NCI-H2107 treated with DMSO at 0.1 percent for 48 hours (cell line): ENCODE data around the gene ISG15.
"Not testable (repeated sequence)": the region's sequence is repeated elsewhere in the genome, so short reads cannot be mapped to it uniquely, and the experiment has no call there.

Experiments
- DNase-seq: peaks from one replicate; lab custom pipeline; 2025; ENCODE audit not compliant: unreplicated experiment; lab: John Stamatoyannopoulos, UW

Gene ISG15

DNA sequence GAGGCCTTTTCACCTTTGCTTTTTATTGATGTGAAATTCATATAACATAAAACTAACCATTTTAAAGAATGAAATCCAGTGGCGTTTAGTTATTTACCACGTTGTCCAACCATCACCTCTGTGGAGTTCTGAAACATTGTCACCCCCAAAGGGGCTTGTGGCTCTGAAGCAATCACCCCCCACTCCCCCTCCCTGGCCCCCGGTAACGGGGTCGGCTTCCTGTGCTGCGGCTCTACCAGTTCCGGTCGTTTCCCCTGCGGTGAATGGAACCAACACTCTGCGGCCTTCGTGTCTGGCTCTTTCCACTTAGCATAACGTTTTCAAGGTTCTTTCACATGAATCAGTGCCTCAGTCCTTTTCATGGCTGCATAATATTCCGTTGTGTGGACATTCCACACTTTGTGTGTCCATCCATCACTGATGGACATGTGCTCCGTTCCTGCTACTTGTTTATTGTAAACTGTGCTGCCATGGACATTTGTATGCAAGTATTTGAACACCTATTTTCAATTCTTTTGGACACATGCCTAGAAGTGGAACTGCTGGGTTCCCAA is 1.8 kb upstream of the ISG15 start:
- DNase-seq, result no peak

DNA sequence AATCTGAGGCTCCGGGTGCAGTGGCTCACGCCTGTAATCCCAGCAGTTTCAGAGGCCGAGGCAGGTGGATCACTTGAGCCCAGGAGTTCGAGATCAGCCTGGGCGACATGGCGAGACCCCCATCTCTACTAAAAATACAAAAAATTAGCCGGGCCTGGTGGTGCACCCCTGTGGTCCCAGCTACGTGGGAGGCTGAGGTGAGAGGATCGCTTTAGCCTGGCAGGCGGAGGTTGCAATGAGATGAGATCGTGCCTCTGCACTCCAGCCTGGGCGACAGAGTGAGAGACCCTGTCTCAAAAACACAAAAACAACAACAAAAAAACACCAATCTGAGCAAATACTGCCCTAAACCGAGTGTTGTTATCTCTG is 577 bp upstream of the ISG15 start:
- not testable (repeated sequence) for DNase-seq

- DNase-seq, result no peak
Measured at GRCh38 chr1:1013922-1014648, 788 bp downstream of the ISG15 start.

DNA sequence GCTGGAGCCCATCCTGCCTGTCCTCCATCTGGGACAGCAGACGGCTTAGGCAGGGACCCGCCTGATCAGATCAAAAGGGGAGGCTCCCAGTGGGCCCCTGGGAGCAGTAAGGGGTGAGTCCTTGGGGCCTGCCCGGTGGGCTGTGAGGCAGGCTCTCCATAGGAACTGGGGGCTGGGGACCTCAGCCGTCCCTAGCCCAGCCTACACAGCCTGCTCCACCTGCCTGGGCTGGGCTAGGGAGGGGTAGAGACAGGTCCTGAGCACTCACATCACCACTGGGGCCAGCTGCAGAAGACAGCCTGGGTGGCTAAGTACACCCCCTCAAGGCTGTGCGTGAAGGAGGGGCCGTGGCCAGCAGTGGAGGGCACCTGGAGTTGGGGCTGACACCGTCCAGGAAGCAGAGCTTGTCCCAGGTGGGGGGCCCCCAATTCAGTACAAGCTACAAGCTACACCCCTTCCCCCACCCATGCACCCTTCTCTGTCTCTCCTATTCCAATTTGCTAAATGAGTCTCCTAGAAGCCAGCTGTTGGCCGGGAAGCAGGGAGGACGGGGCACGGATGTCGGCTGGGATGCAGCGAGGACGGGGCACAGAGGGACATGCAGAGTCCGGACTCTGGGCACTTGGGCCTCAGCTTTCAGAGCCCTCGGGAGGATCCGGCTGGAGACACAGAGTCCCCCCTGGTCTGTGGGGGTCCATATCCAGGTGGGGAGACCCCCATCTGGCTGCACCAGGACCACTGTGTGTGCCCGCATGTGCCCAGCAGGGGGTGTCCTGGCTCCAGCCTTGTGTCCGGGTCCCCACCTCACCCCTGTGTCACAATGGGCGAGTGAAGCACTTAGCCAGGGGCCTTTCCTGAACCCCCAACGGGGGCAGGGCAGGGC is 1.7 kb downstream of the ISG15 start:
- DNase-seq, result no peak

- DNase-seq, result not testable (repeated sequence)
Measured at GRCh38 chr1:1017397-1018320, 4.4 kb downstream of the ISG15 start.

- DNase-seq, result not testable (repeated sequence)
Measured at GRCh38 chr1:1018321-1018685, 5.0 kb downstream of the ISG15 start.

- no peak for DNase-seq
Measured at GRCh38 chr1:1019122-1019999, 6.1 kb downstream of the ISG15 start.

DNA sequence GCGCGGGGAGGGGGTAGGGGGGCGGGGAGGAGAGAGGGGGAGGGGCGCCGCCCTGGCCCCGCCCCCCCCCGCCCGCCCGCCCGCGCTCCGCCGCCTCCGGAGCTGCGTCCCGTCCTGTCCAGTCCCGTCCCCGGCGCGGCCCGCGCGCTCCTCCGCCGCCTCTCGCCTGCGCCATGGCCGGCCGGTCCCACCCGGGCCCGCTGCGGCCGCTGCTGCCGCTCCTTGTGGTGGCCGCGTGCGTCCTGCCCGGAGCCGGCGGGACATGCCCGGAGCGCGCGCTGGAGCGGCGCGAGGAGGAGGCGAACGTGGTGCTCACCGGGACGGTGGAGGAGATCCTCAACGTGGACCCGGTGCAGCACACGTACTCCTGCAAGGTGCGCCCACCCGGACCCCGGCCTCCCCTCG is 6.7 kb downstream of the ISG15 start, which contains the start of gene AGRN:
Gene AGRN, plus strand, starts transcription at position 121 of the 405 bp plus-strand sequence. Its CDS starts 53 bp downstream, at position 174.
- DNase-seq, result no peak

GRCh38 chr1:1020415-1021009 is 7.2 kb downstream of the ISG15 start:
- DNase-seq, result no peak

DNA sequence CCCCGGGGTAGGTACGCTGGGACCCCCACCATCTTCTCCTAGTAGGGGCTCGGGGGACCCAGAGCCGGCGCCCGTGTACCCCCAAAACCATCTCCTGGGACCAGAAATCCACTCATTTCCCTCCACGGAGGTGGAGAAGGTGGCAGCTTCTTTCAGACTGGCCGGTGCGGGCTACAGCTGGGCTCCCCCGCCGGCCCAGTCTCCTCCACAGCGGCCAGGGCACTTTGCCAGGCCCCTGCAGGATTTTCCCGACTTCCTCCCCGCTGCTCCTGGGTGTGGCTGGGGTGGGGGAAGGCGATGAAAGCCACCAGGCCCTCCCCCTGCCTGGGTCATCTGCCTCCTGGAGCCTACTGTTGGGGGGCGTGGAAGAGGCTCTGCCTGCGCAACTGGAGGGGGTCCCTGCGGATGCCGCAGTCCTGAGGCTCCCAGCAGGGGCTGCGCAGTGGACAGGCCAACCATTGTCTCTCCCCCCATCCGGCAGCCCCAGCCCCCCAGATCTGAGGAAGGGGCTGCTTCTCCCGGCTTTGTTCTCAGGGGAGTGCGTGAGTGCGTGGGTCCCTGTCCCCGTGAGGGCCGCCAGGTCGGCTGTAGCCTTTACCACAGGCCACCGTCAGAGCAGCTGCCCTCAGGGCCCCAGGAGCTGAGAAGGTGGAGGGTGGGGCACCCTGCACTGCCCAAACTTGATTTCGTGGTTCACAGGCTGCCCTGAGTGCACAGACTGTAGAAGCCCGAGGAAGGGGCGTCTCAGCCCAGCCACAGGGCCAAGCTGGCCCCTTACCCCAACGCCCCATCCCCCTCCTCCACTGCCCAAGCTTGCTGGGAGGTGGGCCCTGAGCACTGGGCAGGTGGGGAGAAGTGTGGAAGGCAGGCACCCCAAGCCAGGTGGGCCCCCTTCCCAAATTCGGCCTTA is 8.0 kb downstream of the ISG15 start:
- DNase-seq, result no peak

DNA sequence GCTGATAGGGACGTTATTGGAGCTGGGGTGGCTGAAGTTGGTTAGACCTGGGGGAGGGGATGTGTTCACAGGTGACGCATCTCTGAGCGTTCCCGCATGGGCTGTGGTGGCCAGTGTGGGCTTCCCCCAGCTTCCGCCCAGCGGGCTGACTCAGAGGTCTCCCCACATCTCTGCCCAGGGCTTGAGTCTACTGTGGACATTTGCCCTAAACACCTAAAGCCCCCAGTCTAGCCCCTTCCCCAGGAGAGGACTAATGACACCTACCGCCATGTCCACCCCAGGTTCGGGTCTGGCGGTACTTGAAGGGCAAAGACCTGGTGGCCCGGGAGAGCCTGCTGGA is 8.6 kb downstream of the ISG15 start:
- no peak for DNase-seq

DNA sequence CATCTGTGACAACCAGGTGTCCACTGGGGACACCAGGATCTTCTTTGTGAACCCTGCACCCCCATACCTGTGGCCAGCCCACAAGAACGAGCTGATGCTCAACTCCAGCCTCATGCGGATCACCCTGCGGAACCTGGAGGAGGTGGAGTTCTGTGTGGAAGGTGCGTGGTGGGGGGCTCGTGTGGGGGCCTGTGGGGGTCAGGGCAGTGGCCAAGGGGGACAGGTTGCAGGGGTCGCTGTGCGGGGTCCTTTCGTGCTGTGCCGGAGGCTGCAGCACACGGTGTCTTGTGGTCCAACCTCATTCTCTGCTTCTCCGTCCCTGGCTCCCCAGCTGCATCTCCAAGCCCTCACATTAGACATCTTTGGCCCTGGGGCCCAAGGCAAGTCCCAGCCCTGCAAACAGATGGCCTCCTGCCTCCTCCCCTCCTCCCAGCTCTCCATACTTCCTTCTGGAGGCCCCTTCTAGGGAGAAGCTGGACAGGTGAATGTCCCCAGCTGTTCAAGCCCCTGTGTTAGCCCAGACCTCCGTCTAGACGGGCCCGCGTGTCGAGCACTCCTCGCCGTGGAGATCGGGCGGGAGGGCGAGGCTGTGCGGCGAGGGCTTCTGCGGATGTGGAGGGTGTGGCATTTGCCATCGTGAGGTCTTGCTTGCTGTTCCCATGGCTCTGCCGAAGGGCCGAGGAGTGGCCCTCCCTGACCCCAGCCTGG is 9.2 kb downstream of the ISG15 start:
- DNase-seq, result no peak

DNA sequence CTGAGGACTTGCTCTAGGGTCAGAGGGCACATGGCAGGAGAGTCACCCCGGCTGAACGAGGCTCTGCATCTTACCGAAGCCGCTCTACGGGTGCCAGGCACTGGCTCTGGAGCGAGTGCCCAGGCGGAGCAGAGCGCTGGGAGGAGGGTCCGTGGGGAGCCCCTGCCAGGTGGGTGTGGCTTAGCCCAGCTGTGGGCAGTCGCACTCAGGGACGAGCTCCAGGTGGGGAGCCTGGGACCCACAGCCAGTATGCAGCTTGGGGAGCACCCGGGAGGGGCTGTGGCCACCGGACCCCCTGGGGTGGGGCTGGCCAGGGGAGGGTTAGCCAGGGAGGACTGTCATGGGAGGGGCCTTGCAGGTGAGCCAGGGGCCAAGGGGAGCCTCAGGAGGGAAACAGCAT is 10.4 kb downstream of the ISG15 start:
- no peak for DNase-seq

GRCh38 chr1:1024149-1024770 is 11.0 kb downstream of the ISG15 start:
- DNase-seq, result no peak

GRCh38 chr1:1024771-1025699 is 11.7 kb downstream of the ISG15 start:
- no peak for DNase-seq

GRCh38 chr1:1025730-1026129 is 12.4 kb downstream of the ISG15 start:
- no peak for DNase-seq
